ENCODE data around the gene GABARAP.

DNA sequence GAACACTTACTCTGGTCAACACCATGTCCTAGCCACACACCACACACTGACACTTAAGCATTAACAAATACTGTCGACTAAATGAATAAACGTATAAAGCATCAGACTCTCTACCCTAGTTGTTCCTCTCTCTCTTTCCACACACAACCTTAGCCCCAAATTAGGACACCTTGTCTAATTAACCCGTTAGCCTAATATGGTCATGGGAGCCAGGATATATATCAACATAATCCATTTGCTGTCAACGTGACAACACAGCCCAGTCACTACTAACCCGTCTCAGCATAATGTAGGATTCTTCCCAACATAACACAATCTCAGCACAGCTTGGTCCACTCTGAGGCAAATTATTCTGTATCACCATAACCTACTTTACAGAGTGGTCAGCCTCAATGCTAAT is 10.1 kb downstream of the GABARAP start:
- TF ChIP-seq, protein P1, sequence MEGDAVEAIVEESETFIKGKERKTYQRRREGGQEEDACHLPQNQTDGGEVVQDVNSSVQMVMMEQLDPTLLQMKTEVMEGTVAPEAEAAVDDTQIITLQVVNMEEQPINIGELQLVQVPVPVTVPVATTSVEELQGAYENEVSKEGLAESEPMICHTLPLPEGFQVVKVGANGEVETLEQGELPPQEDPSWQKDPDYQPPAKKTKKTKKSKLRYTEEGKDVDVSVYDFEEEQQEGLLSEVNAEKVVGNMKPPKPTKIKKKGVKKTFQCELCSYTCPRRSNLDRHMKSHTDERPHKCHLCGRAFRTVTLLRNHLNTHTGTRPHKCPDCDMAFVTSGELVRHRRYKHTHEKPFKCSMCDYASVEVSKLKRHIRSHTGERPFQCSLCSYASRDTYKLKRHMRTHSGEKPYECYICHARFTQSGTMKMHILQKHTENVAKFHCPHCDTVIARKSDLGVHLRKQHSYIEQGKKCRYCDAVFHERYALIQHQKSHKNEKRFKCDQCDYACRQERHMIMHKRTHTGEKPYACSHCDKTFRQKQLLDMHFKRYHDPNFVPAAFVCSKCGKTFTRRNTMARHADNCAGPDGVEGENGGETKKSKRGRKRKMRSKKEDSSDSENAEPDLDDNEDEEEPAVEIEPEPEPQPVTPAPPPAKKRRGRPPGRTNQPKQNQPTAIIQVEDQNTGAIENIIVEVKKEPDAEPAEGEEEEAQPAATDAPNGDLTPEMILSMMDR (IDR thresholded peaks at IDR 0.05): no peak
- TF ChIP-seq POLR2AphosphoS5 (IDR thresholded peaks at IDR 0.05) (no peak), POLR2A (IDR thresholded peaks at IDR 0.05) (no peak), EP300 (IDR thresholded peaks at IDR 0.05) (no peak)

Data from upper lobe of left lung (tissue), 4 donors.